WTC11 (cell line): ENCODE data around the gene RNF10. TPM values are rescaled to one million over a fixed set of nuclear protein-coding genes. Genes with fewer than 3 reads are reported as not detected.
A peak's percentile ranks its signal among the peaks of the same experiment; 100 is the strongest.

Experiments used
- ATAC-seq: fragments of 200-7000 bp; cut with Tn5 transposase; 2 replicates; pipeline ENCODE4 v1.10.0; 2021; ENCODE audit warnings: mild to moderate bottlenecking, moderate library complexity
- CTCF ChIA-PET: fragments of 300-600 bp; sonication (Branson Sonifier 250); formaldehyde crosslinking; loops from one replicate; lab custom pipeline; 2021; ENCODE audit warnings: antibody characterized with exemption; lab: Charles Lee
- POLR2A ChIA-PET: fragments of 350-600 bp; sonication (Branson Sonifier 250); formaldehyde crosslinking; loops from one replicate; lab custom pipeline; 2021; ENCODE audit warnings: antibody characterized with exemption; lab: Charles Lee
- DNase-seq: peaks from one replicate; pipeline ENCODE4 v3.0.0; 2021; ENCODE audit warnings: low spot score
- H3K27ac Mint-ChIP-seq: 2 replicates; pipeline ENCODE4 v1.8.0; 2021; ENCODE audit warnings: mixed read lengths
- H3K27me3 Mint-ChIP-seq: 2 replicates; pipeline ENCODE4 v1.8.0; 2021; ENCODE audit warnings: low read depth, mild to moderate bottlenecking, moderate library complexity, mixed read lengths
- H3K36me3 Mint-ChIP-seq: 2 replicates; pipeline ENCODE4 v1.8.0; 2021; ENCODE audit warnings: mixed read lengths
- H3K4me1 Mint-ChIP-seq: 2 replicates; pipeline ENCODE4 v1.8.0; 2022; ENCODE audit warnings: mixed read lengths
- H3K4me3 Mint-ChIP-seq: 2 replicates; pipeline ENCODE4 v1.8.0; 2021; ENCODE audit warnings: mild to moderate bottlenecking, moderate library complexity, mixed read lengths
- H3K9me3 Mint-ChIP-seq: 2 replicates; pipeline ENCODE4 v1.8.0; 2021; ENCODE audit warnings: mixed read lengths
- ARID4B ChIP-seq: sonication (generic); formaldehyde crosslinking; IDR thresholded peaks from 2 replicates; pipeline ENCODE4 v1.8.0; 2023; ENCODE audit warnings: missing genetic modification reagents, mild to moderate bottlenecking, borderline replicate concordance
- CTCF ChIP-seq: fragments of 200-600 bp; IDR thresholded peaks from 2 replicates; pipeline ENCODE4 v1.8.0; 2022; ENCODE audit warnings: antibody characterized with exemption
- ELF4 ChIP-seq: sonication (generic); formaldehyde crosslinking; IDR thresholded peaks from 2 replicates; pipeline ENCODE4 v1.8.1; 2022; ENCODE audit warnings: low read depth, mild to moderate bottlenecking, moderate library complexity, missing genetic modification reagents
- EMX1 ChIP-seq: fragments of 250-450 bp; sonication (Bioruptor Pico); IDR thresholded peaks from 2 replicates; pipeline ENCODE4 v1.8.0; 2021; ENCODE audit warnings: mild to moderate bottlenecking
- FOXJ3 ChIP-seq: sonication (generic); formaldehyde crosslinking; IDR thresholded peaks from 2 replicates; pipeline ENCODE4 v1.9.0; 2021; ENCODE audit warnings: missing genetic modification reagents, mild to moderate bottlenecking, borderline replicate concordance
- FOXK1 ChIP-seq: sonication (generic); formaldehyde crosslinking; IDR thresholded peaks from 2 replicates; pipeline ENCODE4 v1.8.0; 2022; ENCODE audit warnings: mild to moderate bottlenecking, moderate library complexity, missing genetic modification reagents
- HMGA2 ChIP-seq: fragments of 250-450 bp; sonication (Bioruptor Pico); IDR thresholded peaks from 2 replicates; pipeline ENCODE4 v1.4.0; 2021; ENCODE audit warnings: mild to moderate bottlenecking, moderate library complexity
- IRF1 ChIP-seq: sonication (generic); formaldehyde crosslinking; IDR thresholded peaks from 2 replicates; pipeline ENCODE4 v1.8.0; 2023; ENCODE audit warnings: missing genetic modification reagents
- NFATC4 ChIP-seq: fragments of 250-450 bp; sonication (Bioruptor Pico); IDR thresholded peaks from 2 replicates; pipeline ENCODE4 v1.9.0; 2021; ENCODE audit warnings: mild to moderate bottlenecking
- NR2C2 ChIP-seq: sonication (generic); formaldehyde crosslinking; IDR thresholded peaks from 2 replicates; pipeline ENCODE4 v1.8.0; 2022; ENCODE audit warnings: mild to moderate bottlenecking, missing genetic modification reagents
- NR3C1 ChIP-seq: sonication (generic); formaldehyde crosslinking; conservative IDR thresholded peaks from 2 replicates; pipeline ENCODE4 v1.8.1; 2023; ENCODE audit warnings: low read depth, mild to moderate bottlenecking, missing genetic modification reagents
- PRDM15 ChIP-seq: sonication (generic); formaldehyde crosslinking; IDR thresholded peaks from 2 replicates; pipeline ENCODE4 v1.8.0; 2022; ENCODE audit warnings: missing genetic modification reagents
- PREB ChIP-seq: sonication (generic); formaldehyde crosslinking; IDR thresholded peaks from 2 replicates; pipeline ENCODE4 v1.8.1; 2022; ENCODE audit warnings: mild to moderate bottlenecking, missing genetic modification reagents, moderate library complexity, borderline replicate concordance
- STAT6 ChIP-seq: sonication (generic); formaldehyde crosslinking; conservative IDR thresholded peaks from 2 replicates; pipeline ENCODE4 v1.8.1; 2023; ENCODE audit warnings: mild to moderate bottlenecking, low read depth, missing genetic modification reagents, moderate library complexity
- ZBTB21 ChIP-seq: sonication (generic); formaldehyde crosslinking; IDR thresholded peaks from 2 replicates; pipeline ENCODE4 v1.8.1; 2023; ENCODE audit warnings: mild to moderate bottlenecking, missing genetic modification reagents, borderline replicate concordance
- ZNF219 ChIP-seq: sonication (generic); formaldehyde crosslinking; IDR thresholded peaks from 2 replicates; pipeline ENCODE4 v1.8.0; 2023; ENCODE audit warnings: missing genetic modification reagents, mild to moderate bottlenecking, borderline replicate concordance
- ZNF671 ChIP-seq: fragments of 250-450 bp; sonication (Bioruptor Pico); IDR thresholded peaks from 2 replicates; pipeline ENCODE4 v1.8.0; 2021; ENCODE audit warnings: mild to moderate bottlenecking
- total RNA-seq: library from RNA; stranded (reverse); gene quantifications from 3 replicates; pipeline ENCODE4 v1.2.3, GENCODE V29; 2021

Gene RNF10
- total RNA-seq, 1 experiment from 2014 or later = 160 TPM

- no peak for TF ChIP-seq PRDM15 (CRISPR knock-in tag)
- TF ChIP-seq NR3C1 = no peak
- no peak for TF ChIP-seq STAT6 (CRISPR knock-in tag)
- no peak for TF ChIP-seq PREB (CRISPR knock-in tag)
- TF ChIP-seq ZBTB21 = no peak
- no peak for TF ChIP-seq HMGA2 (CRISPR knock-in tag)
- no peak for TF ChIP-seq EMX1 (CRISPR knock-in tag)
- TF ChIP-seq IRF1 (CRISPR knock-in tag) = no peak
- TF ChIP-seq, all 79 proteins: peak for 0
- Mint-ChIP-seq H3K4me3 (no peak overlapping the region), H3K36me3 (peaks cover 74% of the 10 kb centered on the region), H3K27me3 (no peaks in the 10 kb centered on the region), H3K9me3 (no peaks in the 10 kb centered on the region), H3K27ac (no peak overlapping the region), H3K4me1 (no peaks in the 10 kb centered on the region)
- CTCF ChIA-PET = no interaction called here
- DNase-seq = no peak
- POLR2A ChIA-PET = no interaction called here
- ATAC-seq = no peak
Measured at GRCh38 chr12:120563495-120563894, 29.3 kb downstream of the RNF10 start.

- Mint-ChIP-seq H3K27me3 (no peaks in the 10 kb centered on the region), H3K4me3 (no peak overlapping the region), H3K4me1 (no peaks in the 10 kb centered on the region), H3K9me3 (no peaks in the 10 kb centered on the region), H3K27ac (peak overlapping the region; percentile 66), H3K36me3 (peaks cover 72% of the 10 kb centered on the region)
- ATAC-seq (no peak), DNase-seq (no peak)
- CTCF ChIA-PET = interaction anchor here (1.2 kb wide), 1 partner anchor 12 kb away, joined by 3 read pairs; no protein-coding TSS in a partner anchor
- POLR2A ChIA-PET = no interaction called here
- TF ChIP-seq CTCF (no peak), FOXJ3 (CRISPR knock-in tag) (no peak), NFATC4 (CRISPR knock-in tag) (no peak), NR2C2 (CRISPR knock-in tag) (no peak), ZNF671 (CRISPR knock-in tag) (no peak), ELF4 (CRISPR knock-in tag) (no peak), ARID4B (CRISPR knock-in tag) (no peak), STAT6 (CRISPR knock-in tag) (no peak), FOXK1 (CRISPR knock-in tag) (no peak), ZNF219 (no peak)
Measured at GRCh38 chr12:120571299-120571698, 37.1 kb downstream of the RNF10 start.
